ENCODE measurements around the gene UPK3BL2.
"Not testable (repeated sequence)": the region's sequence is repeated elsewhere in the genome, so short reads cannot be mapped to it uniquely, and the experiment has no call there.

Gene UPK3BL2

GRCh38 chr7:102531583-102531982 is 11.9 kb downstream of the UPK3BL2 start:
- not testable (repeated sequence) for DNase-seq (ENCODE audit: low read depth in 2 of 2)

GRCh38 chr7:102527822-102528793 is 15.4 kb downstream of the UPK3BL2 start:
- not testable (repeated sequence) for DNase-seq (ENCODE audit: low read depth in 2 of 2)

GRCh38 chr7:102527182-102527581 is 16.3 kb downstream of the UPK3BL2 start:
- DNase-seq (ENCODE audit: low read depth in 2 of 2) = not testable (repeated sequence)

GRCh38 chr7:102524803-102525202 is 18.7 kb downstream of the UPK3BL2 start:
- not testable (repeated sequence) for DNase-seq (ENCODE audit: low read depth in 2 of 2)

- not testable (repeated sequence) for DNase-seq (ENCODE audit: low read depth in 2 of 2)
Measured at GRCh38 chr7:102520797-102521196, 22.7 kb downstream of the UPK3BL2 start.

GRCh38 chr7:102517550-102518147 is 25.8 kb downstream of the UPK3BL2 start, which contains the start of gene RASA4B:
Gene RASA4B, minus strand, starts transcription at chr7:102517777. Its CDS starts 67 bp downstream, at chr7:102517710.
- DNase-seq (ENCODE audit: low read depth in 2 of 2) = not testable (repeated sequence)

GRCh38 chr7:102516951-102517350 is 26.5 kb downstream of the UPK3BL2 start:
- not testable (repeated sequence) for DNase-seq (ENCODE audit: low read depth in 2 of 2)

- not testable (repeated sequence) for DNase-seq (ENCODE audit: low read depth in 2 of 2)
Measured at GRCh38 chr7:102515889-102516288, 27.6 kb downstream of the UPK3BL2 start.

GRCh38 chr7:102514881-102515721 is 28.4 kb downstream of the UPK3BL2 start:
- DNase-seq (ENCODE audit: low read depth in 2 of 2) = not testable (repeated sequence)

- DNase-seq (ENCODE audit: low read depth in 2 of 2) = peak; percentile 80 to 87
Measured at GRCh38 chr7:102512642-102513221, 30.8 kb downstream of the UPK3BL2 start.

- not testable (repeated sequence) for DNase-seq (ENCODE audit: low read depth in 2 of 2)
Measured at GRCh38 chr7:102511860-102512522, 31.5 kb downstream of the UPK3BL2 start.

- not testable (repeated sequence) for DNase-seq (ENCODE audit: low read depth in 2 of 2)
Measured at GRCh38 chr7:102510575-102510974, 32.9 kb downstream of the UPK3BL2 start.

- DNase-seq (ENCODE audit: low read depth in 2 of 2) = not testable (repeated sequence)
Measured at GRCh38 chr7:102507410-102508088, 35.9 kb downstream of the UPK3BL2 start.

GRCh38 chr7:102505298-102506185 is 38.0 kb downstream of the UPK3BL2 start:
- not testable (repeated sequence) for DNase-seq (ENCODE audit: low read depth in 2 of 2)

- not testable (repeated sequence) for DNase-seq (ENCODE audit: low read depth in 2 of 2)
Measured at GRCh38 chr7:102503141-102503540, 40.4 kb downstream of the UPK3BL2 start.

- DNase-seq (ENCODE audit: low read depth in 2 of 2) = not testable (repeated sequence)
Measured at GRCh38 chr7:102498321-102498720, 45.2 kb downstream of the UPK3BL2 start.

- DNase-seq (ENCODE audit: low read depth in 2 of 2) = not testable (repeated sequence)
Measured at GRCh38 chr7:102497308-102497707, 46.2 kb downstream of the UPK3BL2 start.

- DNase-seq (ENCODE audit: low read depth in 2 of 2) = not testable (repeated sequence)
Measured at GRCh38 chr7:102496861-102497260, 46.6 kb downstream of the UPK3BL2 start.

Measured in fibroblast of skin of left biceps (primary cell).